HG03280 (cell line): ENCODE data around the gene CCDC88A.
"Not testable (repeated sequence)": the region's sequence is repeated elsewhere in the genome, so short reads cannot be mapped to it uniquely, and the experiment has no call there.

Experiments used
- ATAC-seq: cut with Tn5 transposase; IDR thresholded peaks from one replicate; pipeline ENCODE4 v1.9.1; 2021; ENCODE audit warnings: mild to moderate bottlenecking, moderate library complexity; ENCODE audit not compliant: unreplicated experiment

Gene CCDC88A

DNA sequence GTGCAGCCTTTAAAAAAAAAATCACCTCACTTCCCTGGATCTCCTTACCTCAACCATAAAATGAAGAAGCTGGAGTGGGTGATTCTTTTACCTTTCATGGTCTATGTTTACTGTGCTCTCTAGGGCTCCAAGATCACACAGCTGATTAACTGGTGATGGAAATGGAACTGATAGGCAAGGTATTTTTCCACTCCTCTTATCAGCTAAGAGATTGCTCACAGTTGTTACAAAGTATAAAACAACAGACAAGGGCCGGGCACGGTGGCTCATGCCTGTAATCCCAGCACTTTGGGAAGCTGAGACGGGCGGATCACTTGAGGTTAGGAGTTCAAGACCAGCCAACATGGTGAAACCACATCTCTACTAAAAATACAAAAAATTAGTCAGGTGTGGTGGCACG is 172.6 kb downstream of the CCDC88A start:
- no peak for ATAC-seq

DNA sequence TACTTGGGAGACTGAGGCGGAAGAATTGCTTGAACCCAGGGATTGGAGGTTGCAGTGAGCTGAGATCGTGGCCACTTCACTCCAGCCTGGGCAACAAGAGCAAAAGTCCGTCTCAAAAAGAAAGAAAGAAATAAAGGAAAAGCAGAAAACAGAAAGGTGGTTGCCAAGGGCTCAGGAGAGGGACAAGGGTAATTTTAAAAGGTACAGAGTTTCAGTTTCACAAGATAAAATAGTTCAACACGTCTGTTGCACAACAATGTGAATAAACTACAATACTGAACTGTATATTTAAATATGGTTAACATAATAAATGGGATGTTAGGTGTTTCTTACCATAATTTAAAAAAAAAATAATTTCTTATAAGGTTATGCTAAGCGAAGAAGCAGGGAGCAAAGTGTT is 174.2 kb downstream of the CCDC88A start:
- ATAC-seq = no peak

DNA sequence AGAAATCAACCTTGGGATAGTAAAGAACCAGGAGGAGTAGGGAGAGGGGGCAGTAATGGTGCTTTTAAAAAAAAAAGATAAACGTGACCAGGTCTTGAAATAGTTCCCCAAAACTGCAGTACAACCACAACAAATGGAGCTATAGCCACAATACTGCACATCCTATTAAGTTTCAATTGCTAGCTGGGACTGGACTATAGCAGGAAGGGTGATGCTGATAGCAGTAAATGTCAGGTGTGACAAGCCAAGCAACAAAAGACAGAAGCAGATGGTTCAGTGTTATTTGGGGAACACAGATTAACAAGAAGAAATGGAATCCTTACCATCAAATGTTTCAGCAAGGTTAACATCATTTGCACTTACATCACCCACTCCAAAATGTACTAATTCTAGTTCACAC is 177.0 kb downstream of the CCDC88A start:
- ATAC-seq = no peak

DNA sequence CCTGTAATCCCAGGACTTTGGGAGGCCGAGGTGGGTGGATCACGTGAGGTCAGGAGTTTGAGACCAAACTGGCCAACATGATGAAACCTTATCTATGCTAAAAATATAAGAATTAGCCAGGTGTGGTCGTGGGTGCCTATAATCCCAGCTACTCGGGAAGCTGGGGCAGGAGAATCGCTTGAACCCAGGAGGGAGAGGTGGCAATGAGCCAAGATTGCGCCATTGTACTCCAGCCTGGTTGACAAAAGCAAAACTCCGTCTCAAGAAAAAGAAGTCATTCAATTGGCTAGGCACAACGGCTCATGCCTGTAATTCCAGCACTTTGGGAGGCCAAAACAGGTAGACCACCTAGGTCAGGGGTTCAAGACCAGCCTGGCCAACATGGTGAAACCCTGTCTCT is 178.1 kb downstream of the CCDC88A start:
- not testable (repeated sequence) for ATAC-seq

DNA sequence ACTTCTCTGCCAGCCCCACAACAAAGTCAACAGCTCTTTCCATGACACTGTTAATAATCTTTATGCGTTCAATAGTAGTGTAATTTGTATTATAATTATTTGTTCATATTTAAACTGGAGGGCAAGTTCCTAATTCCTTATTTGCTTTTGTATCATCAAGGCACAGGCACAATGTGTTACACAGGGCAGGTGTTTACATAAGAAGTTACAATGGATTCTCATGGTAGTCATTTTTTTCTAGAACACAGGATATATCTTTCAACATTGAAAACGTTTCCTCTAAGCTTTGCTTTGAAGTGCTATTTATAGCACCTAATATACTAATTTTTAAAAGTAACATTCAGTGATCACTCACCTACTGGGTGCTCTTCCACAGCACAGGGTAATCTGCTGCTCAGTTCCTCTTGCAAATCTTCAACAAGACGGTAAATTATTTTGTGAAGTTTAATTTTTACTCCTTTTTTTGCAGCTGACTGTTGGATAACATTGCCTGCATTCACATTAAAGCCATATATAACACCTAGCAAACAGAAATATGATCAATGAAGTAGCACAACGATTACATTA is 179.9 kb downstream of the CCDC88A start:
- no peak for ATAC-seq
